K562 (cell line): ENCODE measurements around the gene TIMM44. TPM values are rescaled to one million over a fixed set of nuclear protein-coding genes. Genes with fewer than 3 reads are reported as not detected.

Experiments
- ATAC-seq: fragments of 200-7000 bp; cut with Tn5 transposase; 3 replicates; pipeline ENCODE4 v1.9.1; 2020; ENCODE audit warnings: moderate library complexity
- BruUV-seq: library from RNA; stranded (reverse); fragments of 400-500 nt; replicated peaks from 2 replicates; lab custom pipeline; 2021; lab: Mats Ljungman, UMichigan
- CTCF ChIA-PET: fragments of 300-600 bp; formaldehyde crosslinking; extraction: SDS; loops from one replicate; lab custom pipeline; 2021; ENCODE audit warnings: low intra/inter-chr PET ratio; lab: Yijun Ruan, JAX
- POLR2A ChIA-PET: fragments of 300-600, 350-650 bp; sonication (Branson Sonifier 250); formaldehyde crosslinking; extraction: SDS; loops from one replicate; lab custom pipeline; 2021; ENCODE audit warnings: antibody characterized with exemption, inconsistent platforms; lab: Yijun Ruan, JAX
- DNase-seq, 4 experiments: peaks; one replicate each; pipeline versions ENCODE4 v3.0.0 to v3.0.0-alpha.2; 2011 to 2018; ENCODE audit warnings: low spot score in 3 of 4, mixed read lengths in 3 of 4; ENCODE audit errors: extremely low read depth in 1 of 4
- FAIRE-seq: peaks from 2 replicates; lab custom pipeline; 2011; peaks lifted over from hg19 to GRCh38; lab: Jason Lieb, UNC
- H2AFZ ChIP-seq: 2 replicates; pipeline ENCODE4 v1.6.0; 2011; ENCODE audit warnings: low read depth, low read length, control low read depth, inconsistent platforms
- H3K27ac ChIP-seq: fragments of 200-600 bp; 3 replicates; pipeline ENCODE4 v1.8.0; 2011; ENCODE audit warnings: low read depth, mild to moderate bottlenecking, control low read depth, inconsistent platforms, low read length, moderate library complexity, mixed read lengths; ENCODE audit errors: extremely low read depth
- H3K27me3 ChIP-seq, 2 experiments: fragments of 300-600 bp in 1 of 2; 2 replicates in 1 of 2; 3 replicates in 1 of 2; pipeline versions ENCODE4 v1.6.0 to v1.8.0; 2011; ENCODE audit warnings: inconsistent platforms in 2 of 2, low read length in 2 of 2, mild to moderate bottlenecking in 1 of 2, mixed read lengths in 1 of 2, moderate library complexity in 1 of 2; ENCODE audit not compliant: control insufficient read depth in 2 of 2, insufficient read depth in 2 of 2
- H3K36me3 ChIP-seq: fragments of 300-600 bp; 3 replicates; pipeline ENCODE4 v1.8.0; 2011; ENCODE audit warnings: mild to moderate bottlenecking, low read length, inconsistent platforms; ENCODE audit not compliant: control insufficient read depth, insufficient read depth
- H3K4me1 ChIP-seq, 2 experiments: fragments of 200-600 bp in 1 of 2; replicated peaks in 1 of 2; 2 replicates in 1 of 2; 3 replicates in 1 of 2; pipeline versions ENCODE4 v1.5.1 to v1.8.0; 2011; ENCODE audit warnings: inconsistent platforms in 2 of 2, low read length in 2 of 2, mild to moderate bottlenecking in 1 of 2, mixed read lengths in 1 of 2, moderate library complexity in 1 of 2; ENCODE audit not compliant: control insufficient read depth in 2 of 2, insufficient read depth in 2 of 2
- H3K4me2 ChIP-seq: 2 replicates; pipeline ENCODE4 v1.6.1; 2011; ENCODE audit warnings: low read length, control low read depth, inconsistent platforms, mixed read lengths; ENCODE audit not compliant: insufficient read depth
- H3K4me3 ChIP-seq: fragments of 200-600 bp; sonication (generic), shearing (Covaris generic); 2 replicates; pipeline ENCODE4 v1.5.1; 2016; ENCODE audit warnings: control low read depth, inconsistent platforms
- H3K79me2 ChIP-seq: fragments of 200-600 bp; 3 replicates; pipeline ENCODE4 v1.8.0; 2011; ENCODE audit warnings: low read length, inconsistent platforms; ENCODE audit not compliant: control insufficient read depth, insufficient read depth
- H3K9ac ChIP-seq, 2 experiments: 2 replicates each; pipeline versions ENCODE4 v1.6.0 to v1.6.1; 2011; ENCODE audit warnings: low read depth in 2 of 2, low read length in 2 of 2, control low read depth in 1 of 2, inconsistent platforms in 1 of 2, mild to moderate bottlenecking in 1 of 2, mixed read lengths in 1 of 2; ENCODE audit not compliant: insufficient read depth in 1 of 2
- H3K9me1 ChIP-seq: one replicate; pipeline ENCODE4 v1.6.0; 2011; ENCODE audit warnings: inconsistent platforms, mild to moderate bottlenecking, low read length, moderate library complexity; ENCODE audit not compliant: control insufficient read depth, insufficient read depth
- H3K9me3 ChIP-seq: replicated peaks from 2 replicates; pipeline ENCODE4 v1.5.1; 2011; ENCODE audit warnings: low read depth, low read length, inconsistent platforms; ENCODE audit not compliant: control insufficient read depth, insufficient read depth
- H4K20me1 ChIP-seq: replicated peaks from 2 replicates; pipeline ENCODE4 v1.6.1; 2011; ENCODE audit warnings: low read length, inconsistent platforms, mixed read lengths; ENCODE audit not compliant: control insufficient read depth, insufficient read depth
- DMBX1 ChIP-seq: fragments of 250-450 bp; sonication (Bioruptor Pico); IDR thresholded peaks from 2 replicates; pipeline ENCODE4 v1.8.0; 2022; ENCODE audit warnings: inconsistent platforms, mild to moderate bottlenecking, moderate library complexity, borderline replicate concordance
- HNRNPK ChIP-seq: fragments of 200-400 bp; formaldehyde crosslinking; IDR thresholded peaks from one replicate; pipeline ENCODE4 v1.6.1; 2018; ENCODE audit warnings: mild to moderate bottlenecking, low read depth, low read length; ENCODE audit not compliant: poor library complexity, severe bottlenecking
- HNRNPUL1 ChIP-seq: fragments of 200-400 bp; formaldehyde crosslinking; IDR thresholded peaks from 2 replicates; pipeline ENCODE4 v1.6.1; 2017; ENCODE audit warnings: low read length
- NFIC ChIP-seq: fragments of 450-650 bp; IDR thresholded peaks from 2 replicates; pipeline ENCODE4 v1.6.1; 2017; ENCODE audit warnings: mild to moderate bottlenecking, inconsistent platforms
- POLR2A ChIP-seq: fragments of 450-650 bp; conservative IDR thresholded peaks from 2 replicates; pipeline ENCODE4 v1.6.1; 2016
- SRF ChIP-seq, 2 experiments: fragments of 250-450, 450-650 bp in 1 of 2; sonication (Bioruptor Pico) in 1 of 2; sonication (generic) in 1 of 2; formaldehyde crosslinking; IDR thresholded peaks; 2 replicates each; pipeline versions ENCODE4 v1.5.0 to v1.5.1; 2020 to 2022; ENCODE audit warnings: mild to moderate bottlenecking in 1 of 2, missing genetic modification reagents in 1 of 2
- ZNF239 ChIP-seq: fragments of 250-450 bp; sonication (Bioruptor Pico); IDR thresholded peaks from 2 replicates; pipeline ENCODE4 v1.4.0; 2020; ENCODE audit warnings: mild to moderate bottlenecking
- WGBS: fragments of 100-300 bp; shearing (Covaris generic); methylation state at CpG from one replicate; pipeline ENCODE4 v1.1.6; 2016; ENCODE audit warnings: low coverage, mixed read lengths; ENCODE audit not compliant: insufficient coverage; ENCODE audit errors: missing lambda C conversion rate; 5-methylcytosine and 5-hydroxymethylcytosine counted together
- in situ Hi-C: fragments of 300-500 bp; cut with MboI; formaldehyde crosslinking; loops from 4 replicates; pipeline ENCODE4 v1.15.0; 2018; ENCODE audit warnings: inconsistent platforms, mixed read lengths
- intact Hi-C: fragments of 100-400 bp; cut with micrococcal nuclease; formaldehyde crosslinking; loops from 2 replicates; pipeline ENCODE4 v1.14.2; 2022
- polyA plus RNA-seq, 8 experiments: library from polyadenylated mRNA; depleted of rRNA in 4 of 8; stranded (reverse) in 5 of 8; unstranded in 3 of 8; fragments of >200 nt; fragmentation: Nextera tagmentation in 2 of 8; fragmentation: Illumina TruSeq in 1 of 8; extraction: Ambion mirVana in 2 of 8; extraction: Trizol in 1 of 8; gene quantifications; 2 replicates each; pipeline versions ENCODE4 v1.2.1 to v1.2.3, GENCODE V29; 2011 to 2014; ENCODE audit warnings: inconsistent platforms in 1 of 8, missing spikeins in 1 of 8
- total RNA-seq, 7 experiments: library from RNA; depleted of rRNA in 6 of 7; stranded (reverse); fragments of >200 nt in 6 of 7; fragmentation: Illumina TruSeq in 2 of 7; extraction: Trizol in 2 of 7; gene quantifications; 2 replicates each; pipeline versions ENCODE4 v1.2.1 to v1.2.3, GENCODE V29; 2011 to 2021; ENCODE audit warnings: low replicate concordance in 1 of 7
- TF ChIP-seq, protein P1 (sequence below), 3 experiments: fragments of 200-800 bp in 1 of 3; sonication (Bioruptor generic) in 1 of 3; sonication (generic) in 1 of 3; formaldehyde crosslinking in 1 of 3; IDR thresholded peaks; 2 replicates each; pipeline versions ENCODE4 v1.6.1 to v1.8.0; 2016 to 2022; ENCODE audit warnings: mild to moderate bottlenecking in 2 of 3, missing compliant biosample characterization in 2 of 3, missing genetic modification characterization in 2 of 3, missing genetic modification reagents in 1 of 3
- TF ChIP-seq, protein P2 (sequence below): sonication (generic); formaldehyde crosslinking; IDR thresholded peaks from 2 replicates; pipeline ENCODE4 v1.8.0; 2022; ENCODE audit warnings: missing genetic modification reagents, mild to moderate bottlenecking, moderate library complexity, borderline replicate concordance

Gene TIMM44
- total and polyA plus RNA-seq, 9 of the 15 experiments (the other 6 are each of a cell fraction or from before 2014, with no cell fraction given): 10.3 to 231 (median 89.3) TPM

DNA sequence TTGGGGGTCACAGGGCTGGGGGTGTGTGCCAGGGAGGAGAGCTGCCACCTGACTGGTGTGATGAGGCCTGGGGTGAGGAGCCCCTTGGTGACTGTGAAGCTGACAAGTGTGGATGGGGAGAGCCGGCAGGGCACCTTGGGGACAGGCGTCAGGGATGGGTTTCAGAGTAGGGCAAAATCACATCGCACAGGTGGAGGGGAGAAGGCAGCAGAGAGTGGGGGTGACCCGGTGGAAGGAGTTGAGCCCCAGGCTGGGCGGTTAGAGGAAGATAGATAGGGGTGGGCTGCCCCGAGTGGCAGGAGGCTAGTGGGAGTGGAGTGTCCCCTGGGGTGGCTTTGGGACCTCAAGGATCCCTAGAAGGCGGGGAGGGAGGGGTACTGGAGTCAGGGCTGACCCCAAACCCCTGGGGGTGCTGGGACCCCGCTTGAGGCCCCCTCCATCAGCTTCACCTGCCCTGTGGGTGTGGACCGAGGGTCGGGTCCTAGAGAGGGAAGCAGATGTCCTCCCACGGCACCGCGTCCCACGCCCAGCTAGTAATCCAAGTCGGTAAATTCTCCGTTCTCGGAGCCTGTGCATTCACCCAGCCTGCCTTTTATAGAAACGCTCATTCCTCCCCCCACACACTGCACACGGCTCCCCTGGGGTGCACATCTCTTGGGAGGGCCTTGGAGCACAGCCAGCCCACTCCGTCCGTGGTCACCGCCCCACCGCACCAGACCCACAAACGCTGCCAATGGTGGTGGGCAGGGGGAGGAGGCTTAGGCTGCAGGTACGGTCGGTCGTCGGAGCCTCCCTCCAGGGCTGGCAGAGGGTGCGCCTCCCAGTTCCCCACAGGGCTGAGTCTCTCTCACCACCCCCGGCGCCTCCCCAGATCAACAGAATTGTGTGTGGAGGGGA lies 19.9 kb downstream of the TIMM44 start:
- no peak for FAIRE-seq

More for the DNA sequence above, 19.9 kb downstream of the TIMM44 start:
- no TSS peak for BruUV-seq
- 44% methylated on average over 30 of the region's 31 CpGs for WGBS
- in situ Hi-C loops (loop anchor here (5.0 kb wide), 1 partner anchor 71 kb away; no protein-coding TSS in a partner anchor), intact Hi-C loops (loop anchor here (5.0 kb wide), 1 partner anchor 51 kb away; the partner anchor contains the start of gene PRR36)
- no peak for DNase-seq
- no peak overlapping the region for H3K4me3 ChIP-seq
- POLR2A ChIA-PET: interaction anchor here (0.6 to 1.4 kb wide), 3 partner anchors 25 to 262 kb away, joined by 3 to 8 read pairs (median 3); no protein-coding TSS in a partner anchor
- H3K79me2 ChIP-seq: peaks cover 12% of the 10 kb centered on the region
- H3K4me1 ChIP-seq: peaks cover 19 to 85% of the 10 kb centered on the region in 2 experiments
- peaks cover 25% of the 10 kb centered on the region; the same call in 1 of the 2 replicates for H4K20me1 ChIP-seq
- peaks cover 35% of the 10 kb centered on the region; the same call in 1 of the 3 replicates for H3K36me3 ChIP-seq
- peak overlapping the region in 1 of 2 experiments; percentile 86; a peak in 2 of 4 replicates for H3K9ac ChIP-seq
- ATAC-seq: no peak
- CTCF ChIA-PET: no interaction called here
- H3K27ac ChIP-seq: no peak overlapping the region
- no peak overlapping the region for H3K4me2 ChIP-seq
- H2AFZ ChIP-seq: no peak overlapping the region
- no peaks in the 10 kb centered on the region for H3K27me3 ChIP-seq
- TF ChIP-seq ZNF239 (CRISPR knock-in tag): no peak
- no peak for TF ChIP-seq HNRNPUL1
- TF ChIP-seq NFIC: peak; percentile 40; the same call in 1 of the 2 replicates
- TF ChIP-seq SRF (CRISPR knock-in tag; IDR thresholded peaks at IDR 0.05): no peak
- TF ChIP-seq HNRNPK: no peak
- TF ChIP-seq POLR2A: peak; percentile 53; the same call in 1 of the 2 replicates
- TF ChIP-seq, protein P1, sequence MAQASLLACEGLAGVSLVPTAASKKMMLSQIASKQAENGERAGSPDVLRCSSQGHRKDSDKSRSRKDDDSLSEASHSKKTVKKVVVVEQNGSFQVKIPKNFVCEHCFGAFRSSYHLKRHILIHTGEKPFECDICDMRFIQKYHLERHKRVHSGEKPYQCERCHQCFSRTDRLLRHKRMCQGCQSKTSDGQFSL (CRISPR knock-in tag; IDR thresholded peaks at IDR 0.05): 0 out of 2 replicates have a peak, but pooled peaks have one; percentile 34
- TF ChIP-seq, protein P1 (tag; IDR thresholded peaks at IDR 0.05): no peak
- TF ChIP-seq, protein P2, sequence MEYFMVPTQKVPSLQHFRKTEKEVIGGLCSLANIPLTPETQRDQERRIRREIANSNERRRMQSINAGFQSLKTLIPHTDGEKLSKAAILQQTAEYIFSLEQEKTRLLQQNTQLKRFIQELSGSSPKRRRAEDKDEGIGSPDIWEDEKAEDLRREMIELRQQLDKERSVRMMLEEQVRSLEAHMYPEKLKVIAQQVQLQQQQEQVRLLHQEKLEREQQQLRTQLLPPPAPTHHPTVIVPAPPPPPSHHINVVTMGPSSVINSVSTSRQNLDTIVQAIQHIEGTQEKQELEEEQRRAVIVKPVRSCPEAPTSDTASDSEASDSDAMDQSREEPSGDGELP: 0 out of 2 replicates have a peak, but pooled peaks have one; percentile 18
- no peak for TF ChIP-seq DMBX1 (CRISPR knock-in tag)
- TF ChIP-seq, all 486 proteins: peak for 4
- Histone ChIP-seq H3K9me3 (no peaks in the 10 kb centered on the region), H3K9me1 (no peaks in the 10 kb centered on the region)
